NCI-H1092 treated with DMSO at 0.1 percent for 48 hours (cell line): ENCODE results near the gene LARGE1.

ENCODE experiments used
- DNase-seq: peaks from one replicate; lab custom pipeline; 2025; lab: John Stamatoyannopoulos, UW

The LARGE1 gene

GRCh38 chr22:33853200-33854097 lies 66.8 kb downstream of the LARGE1 start:
- peak; percentile 82 for DNase-seq

- no peak for DNase-seq
Observed at GRCh38 chr22:33851821-33852384, 68.4 kb downstream of the LARGE1 start.

GRCh38 chr22:33851240-33851639 lies 69.0 kb downstream of the LARGE1 start:
- no peak for DNase-seq

GRCh38 chr22:33850724-33851123 lies 69.6 kb downstream of the LARGE1 start:
- DNase-seq = no peak

DNA sequence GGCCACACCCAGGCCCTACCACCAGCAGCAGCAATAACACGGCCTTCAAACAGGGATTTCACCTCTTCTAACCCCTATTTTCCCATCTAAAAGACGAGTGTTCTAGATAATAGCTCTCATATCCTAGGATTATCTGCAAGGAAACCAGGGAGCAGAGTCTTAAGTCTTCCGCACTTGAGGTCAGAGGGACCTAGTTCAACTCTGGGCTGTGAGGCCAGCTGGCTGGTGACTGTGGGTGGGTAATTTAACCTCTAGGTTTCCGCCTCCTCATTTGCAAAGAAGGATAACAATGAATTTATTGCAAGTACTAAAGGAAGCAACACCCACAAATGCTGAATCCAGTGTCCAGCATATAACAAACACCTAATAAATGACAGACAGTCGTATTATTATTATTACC lies 70.1 kb downstream of the LARGE1 start:
- DNase-seq = no peak

DNA sequence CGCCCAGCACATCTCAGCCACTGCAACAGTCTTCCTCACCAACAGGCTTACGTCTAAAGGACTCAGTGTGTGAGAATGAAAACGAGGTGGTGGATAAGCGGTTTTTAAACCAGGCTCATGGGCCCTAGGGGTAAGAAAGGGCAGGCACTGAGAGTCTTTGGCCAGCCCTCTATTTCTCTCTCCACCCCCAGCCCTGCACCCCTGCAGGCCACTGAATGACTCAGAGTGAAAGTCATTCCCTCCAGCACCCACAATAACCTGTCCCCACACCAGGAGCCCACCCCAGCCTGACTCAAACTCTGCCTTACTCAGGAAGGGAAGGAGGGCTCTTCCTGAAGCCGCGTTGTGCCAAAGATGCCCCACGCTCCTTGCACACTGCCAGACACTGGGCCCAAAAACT lies 72.0 kb downstream of the LARGE1 start:
- no peak for DNase-seq

GRCh38 chr22:33844273-33844672 lies 76.0 kb downstream of the LARGE1 start:
- no peak for DNase-seq

DNA sequence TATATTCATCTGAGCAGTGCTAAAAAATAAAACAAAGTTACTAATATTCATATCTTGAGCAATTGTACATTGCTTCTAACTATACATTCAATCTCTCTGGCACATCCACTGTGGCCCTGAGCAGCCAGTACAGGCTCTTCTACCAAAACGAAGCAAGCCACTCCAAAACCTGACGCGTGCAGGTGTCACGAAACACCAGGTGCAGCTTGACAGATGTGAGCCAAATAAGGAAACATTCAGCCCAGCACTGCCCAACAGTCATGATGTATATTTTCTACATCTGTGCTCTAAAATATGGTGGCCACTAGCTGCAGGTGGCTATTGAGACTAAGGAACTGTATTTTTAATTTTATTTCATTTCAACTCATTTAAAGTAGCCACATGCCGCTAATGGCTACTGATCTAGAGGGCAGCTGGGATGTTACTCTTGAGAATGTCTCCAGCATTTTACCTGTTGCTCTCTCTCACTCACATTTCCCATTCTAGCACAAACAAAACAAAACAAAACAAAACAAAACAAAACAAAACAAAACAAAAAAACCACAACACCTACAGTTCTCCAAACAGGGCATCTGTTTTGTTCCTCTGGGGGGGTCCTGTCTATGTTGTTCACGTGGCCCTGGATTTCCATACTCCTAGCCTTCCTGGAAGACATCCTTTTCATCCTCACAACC lies 77.7 kb downstream of the LARGE1 start:
- DNase-seq = peak; percentile 16

- no peak for DNase-seq
Observed at GRCh38 chr22:33842006-33842354, 78.3 kb downstream of the LARGE1 start.

DNA sequence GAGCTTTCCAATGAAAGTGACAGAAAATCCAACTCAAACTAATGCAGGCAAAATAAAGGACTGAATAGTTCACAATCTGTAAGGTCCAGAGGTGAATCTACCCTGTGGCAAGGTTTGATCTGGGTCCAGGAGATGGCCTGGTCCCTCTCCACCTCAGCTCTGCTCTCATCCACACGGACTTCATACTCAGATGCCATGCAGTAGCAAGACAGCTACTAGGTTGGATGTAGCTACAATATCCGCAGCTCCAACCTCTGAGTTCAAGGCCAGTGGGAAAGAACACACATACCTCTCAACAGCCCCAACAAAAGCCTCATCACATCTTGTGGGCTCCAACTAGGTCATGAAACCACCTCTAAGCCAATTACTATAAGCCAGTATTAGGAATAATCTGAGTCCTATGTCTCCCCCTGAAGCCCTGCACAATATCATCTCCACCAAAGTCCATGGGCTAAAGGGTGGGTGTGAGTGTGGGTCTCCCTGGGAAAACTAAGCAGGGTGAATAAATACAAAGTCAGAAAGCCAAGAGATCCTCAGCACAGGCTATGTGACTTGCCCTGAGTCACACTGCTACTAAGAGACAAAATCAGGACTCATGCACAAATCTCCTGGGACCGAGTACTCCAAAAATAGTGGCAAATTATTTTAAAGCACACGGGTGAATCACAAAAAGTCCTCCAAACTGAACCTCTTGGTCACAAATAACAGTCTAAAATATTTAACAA lies 78.8 kb downstream of the LARGE1 start:
- DNase-seq = no peak

GRCh38 chr22:33838644-33839043 lies 81.6 kb downstream of the LARGE1 start:
- no peak for DNase-seq

GRCh38 chr22:33837826-33838225 lies 82.5 kb downstream of the LARGE1 start:
- DNase-seq = no peak

DNA sequence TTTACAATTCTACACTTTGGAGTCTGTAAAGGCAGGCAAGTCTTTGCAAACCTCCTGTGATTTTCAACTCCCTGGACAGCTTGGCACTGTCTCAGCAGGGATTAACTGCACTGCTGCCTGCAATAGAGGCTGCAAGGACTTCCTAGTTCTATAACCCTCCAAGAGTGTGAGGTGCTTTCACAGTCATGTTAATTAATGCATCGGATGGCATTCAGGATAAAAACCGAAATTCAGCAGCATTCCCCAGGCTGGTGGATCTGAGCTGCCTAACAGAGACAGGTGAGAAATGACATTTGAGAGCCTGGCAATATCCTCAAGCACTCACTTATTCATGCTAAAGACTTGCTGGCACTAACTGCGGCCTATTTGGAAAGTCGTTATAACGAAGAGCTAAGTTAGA lies 85.0 kb downstream of the LARGE1 start:
- no peak for DNase-seq

GRCh38 chr22:33832558-33833151 lies 87.6 kb downstream of the LARGE1 start:
- no peak for DNase-seq

GRCh38 chr22:33831651-33832050 lies 88.6 kb downstream of the LARGE1 start:
- no peak for DNase-seq

DNA sequence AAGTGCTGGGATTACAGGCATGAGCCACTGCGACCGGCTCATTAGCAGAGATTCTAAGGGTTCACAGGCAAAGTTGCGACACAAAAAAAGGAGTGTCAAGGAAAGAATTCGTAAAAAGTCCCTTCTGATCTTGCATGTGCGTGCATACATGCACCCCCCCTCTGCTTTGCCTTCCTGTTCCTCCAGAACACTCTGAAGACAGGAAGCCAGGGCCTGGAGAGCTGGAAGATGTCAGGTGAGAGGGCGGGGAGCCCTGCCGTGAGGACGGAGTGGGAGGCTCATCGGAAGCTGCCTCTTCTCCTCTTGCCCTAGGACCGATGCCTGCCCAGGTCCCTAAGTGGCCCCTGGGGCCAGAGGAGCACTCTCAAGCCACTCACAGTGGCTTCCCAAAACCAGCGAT lies 89.1 kb downstream of the LARGE1 start:
- DNase-seq = no peak

- peak; percentile 21 for DNase-seq
Observed at GRCh38 chr22:33829546-33830280, 90.6 kb downstream of the LARGE1 start.

GRCh38 chr22:33828302-33828701 lies 92.0 kb downstream of the LARGE1 start:
- no peak for DNase-seq

- DNase-seq = no peak
Observed at GRCh38 chr22:33825761-33826160, 94.5 kb downstream of the LARGE1 start.

DNA sequence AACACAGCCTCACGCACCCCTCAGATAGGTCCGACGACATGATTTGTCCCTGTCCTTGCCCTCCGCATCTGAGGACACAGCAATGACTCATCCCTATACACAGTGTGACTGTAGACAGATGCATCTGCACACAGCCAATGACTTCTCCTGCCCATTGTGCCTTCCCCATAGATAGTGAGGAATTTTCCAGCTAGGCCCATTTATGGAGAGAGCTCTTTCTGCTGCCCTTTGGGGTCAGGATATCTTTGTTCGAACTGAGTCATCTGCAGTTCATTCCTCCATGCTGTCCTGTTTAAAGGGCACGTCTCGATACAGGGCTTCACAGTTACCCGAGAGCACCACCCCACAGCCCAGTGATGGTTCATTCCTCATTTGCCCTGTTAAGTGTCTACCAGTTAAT lies 96.7 kb downstream of the LARGE1 start:
- DNase-seq = no peak

GRCh38 chr22:33821290-33821689 lies 99.0 kb downstream of the LARGE1 start:
- DNase-seq = no peak
